ENCODE measurements around the gene HPSE2.

Gene HPSE2

DNA sequence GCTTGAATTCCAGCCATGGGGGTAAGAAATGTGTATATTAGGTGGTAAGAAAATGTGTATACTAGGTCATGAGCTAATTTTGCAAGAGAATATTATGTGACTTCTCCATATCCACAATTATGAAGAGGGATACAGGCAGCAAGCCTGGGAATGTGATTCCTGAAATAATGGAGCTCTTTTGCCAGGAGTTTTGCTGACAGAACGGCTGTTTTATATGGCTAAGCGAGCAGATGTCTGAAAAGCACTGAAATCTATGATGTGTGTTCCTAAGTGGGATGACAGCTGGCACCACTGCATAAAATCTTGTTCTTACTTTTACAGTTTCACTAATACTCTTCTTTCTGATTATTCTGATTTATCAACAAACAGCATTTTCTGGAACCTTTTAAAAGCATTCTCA is 402.9 kb downstream of the HPSE2 start:
- H3K27ac ChIP-seq (ENCODE audit: low read length), result no peak overlapping the region
- H3K4me3 ChIP-seq (ENCODE audit: low read depth in 1 of 2, low read length in 2 of 2), result no peak overlapping the region
- no peaks in the 10 kb centered on the region for H3K4me1 ChIP-seq (ENCODE audit: insufficient read depth, low read length)
- no peaks in the 10 kb centered on the region for H3K36me3 ChIP-seq (ENCODE audit: insufficient read depth, low read length)
- no peak overlapping the region for H3K9ac ChIP-seq (ENCODE audit: low read depth, low read length)
- no peak overlapping the region for H3K4me2 ChIP-seq (ENCODE audit: insufficient read depth, low read length)
- no peaks in the 10 kb centered on the region for H4K20me1 ChIP-seq (ENCODE audit: insufficient read depth, low read length)
- TF ChIP-seq, protein P1, sequence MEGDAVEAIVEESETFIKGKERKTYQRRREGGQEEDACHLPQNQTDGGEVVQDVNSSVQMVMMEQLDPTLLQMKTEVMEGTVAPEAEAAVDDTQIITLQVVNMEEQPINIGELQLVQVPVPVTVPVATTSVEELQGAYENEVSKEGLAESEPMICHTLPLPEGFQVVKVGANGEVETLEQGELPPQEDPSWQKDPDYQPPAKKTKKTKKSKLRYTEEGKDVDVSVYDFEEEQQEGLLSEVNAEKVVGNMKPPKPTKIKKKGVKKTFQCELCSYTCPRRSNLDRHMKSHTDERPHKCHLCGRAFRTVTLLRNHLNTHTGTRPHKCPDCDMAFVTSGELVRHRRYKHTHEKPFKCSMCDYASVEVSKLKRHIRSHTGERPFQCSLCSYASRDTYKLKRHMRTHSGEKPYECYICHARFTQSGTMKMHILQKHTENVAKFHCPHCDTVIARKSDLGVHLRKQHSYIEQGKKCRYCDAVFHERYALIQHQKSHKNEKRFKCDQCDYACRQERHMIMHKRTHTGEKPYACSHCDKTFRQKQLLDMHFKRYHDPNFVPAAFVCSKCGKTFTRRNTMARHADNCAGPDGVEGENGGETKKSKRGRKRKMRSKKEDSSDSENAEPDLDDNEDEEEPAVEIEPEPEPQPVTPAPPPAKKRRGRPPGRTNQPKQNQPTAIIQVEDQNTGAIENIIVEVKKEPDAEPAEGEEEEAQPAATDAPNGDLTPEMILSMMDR (IDR thresholded peaks at IDR 0.05; ENCODE audit: borderline replicate concordance, extremely low read depth, low read length, poor library complexity, severe bottlenecking), result no peak
- TF ChIP-seq EZH2 (IDR thresholded peaks at IDR 0.05; ENCODE audit: borderline replicate concordance, low read depth, low read length, severe bottlenecking), result no peak
- peaks cover 4% of the 10 kb centered on the region for H3K27me3 ChIP-seq (ENCODE audit: insufficient read depth, low read length, poor library complexity)
- H3K79me2 ChIP-seq (ENCODE audit: insufficient read depth, low read length), result no peaks in the 10 kb centered on the region
- ATAC-seq (ENCODE audit: insufficient read depth, low read depth) (no peak), DNase-seq (no peak)
- no peak overlapping the region for H2AFZ ChIP-seq (ENCODE audit: low read depth, low read length)
- H3K9me3 ChIP-seq (ENCODE audit: insufficient read depth, low read length, severe bottlenecking), result no peaks in the 10 kb centered on the region

DNA sequence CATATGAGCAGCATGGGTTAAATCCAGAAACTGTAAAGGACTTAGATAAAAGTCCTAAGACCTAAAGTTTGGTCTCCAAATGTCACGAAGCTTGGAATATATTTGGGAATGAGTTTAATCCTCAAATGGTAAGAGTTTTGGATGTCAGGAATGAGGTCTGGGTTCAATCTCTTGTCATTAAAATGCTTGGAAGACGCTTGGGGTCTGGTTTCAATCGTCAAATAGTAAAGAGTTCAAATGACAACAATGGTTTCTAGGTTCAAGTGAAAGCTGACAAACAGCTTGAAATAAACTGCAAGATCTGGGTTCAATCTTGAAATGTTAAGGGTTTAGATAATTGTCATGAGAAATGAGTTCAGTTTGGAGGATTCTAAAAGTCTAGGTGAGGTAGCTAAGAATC is 403.5 kb downstream of the HPSE2 start:
- no peak overlapping the region for H3K4me3 ChIP-seq (ENCODE audit: low read depth in 1 of 2, low read length in 2 of 2)
- H3K9ac ChIP-seq (ENCODE audit: low read depth, low read length), result no peak overlapping the region
- H2AFZ ChIP-seq (ENCODE audit: low read depth, low read length), result no peak overlapping the region
- DNase-seq (no peak), ATAC-seq (ENCODE audit: insufficient read depth, low read depth) (no peak)
- H3K4me2 ChIP-seq (ENCODE audit: insufficient read depth, low read length), result no peak overlapping the region
- no peak for TF ChIP-seq EZH2 (IDR thresholded peaks at IDR 0.05; ENCODE audit: borderline replicate concordance, low read depth, low read length, severe bottlenecking)
- TF ChIP-seq, protein P1 (IDR thresholded peaks at IDR 0.05; ENCODE audit: borderline replicate concordance, extremely low read depth, low read length, poor library complexity, severe bottlenecking), result no peak
- no peak overlapping the region for H3K27ac ChIP-seq (ENCODE audit: low read length)
- no peaks in the 10 kb centered on the region for H3K36me3 ChIP-seq (ENCODE audit: insufficient read depth, low read length)
- H4K20me1 ChIP-seq (ENCODE audit: insufficient read depth, low read length), result no peaks in the 10 kb centered on the region
- H3K4me1 ChIP-seq (ENCODE audit: insufficient read depth, low read length), result no peaks in the 10 kb centered on the region
- no peaks in the 10 kb centered on the region for H3K9me3 ChIP-seq (ENCODE audit: insufficient read depth, low read length, severe bottlenecking)
- peaks cover 4% of the 10 kb centered on the region for H3K27me3 ChIP-seq (ENCODE audit: insufficient read depth, low read length, poor library complexity)
- H3K79me2 ChIP-seq (ENCODE audit: insufficient read depth, low read length), result no peaks in the 10 kb centered on the region

DNA sequence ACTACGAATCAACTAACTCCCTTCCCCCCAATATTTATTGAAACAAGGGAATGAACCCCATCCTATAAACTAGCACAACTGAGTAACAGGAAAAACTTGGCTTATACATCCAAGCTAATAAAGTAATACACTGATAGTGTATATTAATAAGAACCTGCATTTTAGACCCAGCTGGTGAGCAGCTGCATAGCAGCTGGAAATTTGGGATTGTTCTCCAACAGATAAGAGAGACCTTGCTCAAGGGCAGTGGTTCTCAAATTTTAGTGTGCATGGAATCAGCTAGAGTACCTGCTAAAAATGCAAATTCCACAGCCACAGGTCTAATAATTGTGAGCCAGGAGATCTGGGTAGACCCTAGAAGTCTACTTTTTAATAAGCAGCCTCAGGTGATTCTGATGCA is 404.3 kb downstream of the HPSE2 start:
- H3K4me1 ChIP-seq (ENCODE audit: insufficient read depth, low read length), result no peaks in the 10 kb centered on the region
- ATAC-seq (ENCODE audit: insufficient read depth, low read depth) (no peak), DNase-seq (no peak)
- no peak overlapping the region for H3K27ac ChIP-seq (ENCODE audit: low read length)
- no peak overlapping the region for H3K9ac ChIP-seq (ENCODE audit: low read depth, low read length)
- no peaks in the 10 kb centered on the region for H3K79me2 ChIP-seq (ENCODE audit: insufficient read depth, low read length)
- no peak overlapping the region for H3K4me3 ChIP-seq (ENCODE audit: low read depth in 1 of 2, low read length in 2 of 2)
- no peak for TF ChIP-seq EZH2 (IDR thresholded peaks at IDR 0.05; ENCODE audit: borderline replicate concordance, low read depth, low read length, severe bottlenecking)
- H3K4me2 ChIP-seq (ENCODE audit: insufficient read depth, low read length), result no peak overlapping the region
- H2AFZ ChIP-seq (ENCODE audit: low read depth, low read length), result no peak overlapping the region
- H3K9me3 ChIP-seq (ENCODE audit: insufficient read depth, low read length, severe bottlenecking), result no peaks in the 10 kb centered on the region
- H3K27me3 ChIP-seq (ENCODE audit: insufficient read depth, low read length, poor library complexity), result peaks cover 4% of the 10 kb centered on the region
- no peaks in the 10 kb centered on the region for H3K36me3 ChIP-seq (ENCODE audit: insufficient read depth, low read length)
- H4K20me1 ChIP-seq (ENCODE audit: insufficient read depth, low read length), result no peaks in the 10 kb centered on the region

DNA sequence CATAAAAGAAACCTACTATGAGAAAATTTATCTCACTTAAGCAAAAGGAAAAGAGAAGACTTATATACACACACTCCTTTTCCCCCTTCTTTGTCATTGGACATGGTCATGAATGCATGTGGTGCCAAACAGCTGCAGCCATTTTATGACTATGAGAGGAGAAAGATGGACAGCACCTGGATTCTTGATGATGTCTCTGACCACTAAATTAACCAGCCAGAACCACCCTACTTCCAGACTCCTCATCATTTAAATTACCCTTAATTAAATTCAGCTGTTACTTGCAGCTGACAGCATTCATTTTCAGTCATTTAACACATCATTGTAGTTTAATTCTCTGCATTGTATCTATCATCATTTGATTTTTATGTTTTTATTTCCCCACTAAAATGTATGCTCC is 409.9 kb downstream of the HPSE2 start:
- no peaks in the 10 kb centered on the region for H3K9me3 ChIP-seq (ENCODE audit: insufficient read depth, low read length, severe bottlenecking)
- H3K4me1 ChIP-seq (ENCODE audit: insufficient read depth, low read length), result no peaks in the 10 kb centered on the region
- H2AFZ ChIP-seq (ENCODE audit: low read depth, low read length), result no peak overlapping the region
- no peaks in the 10 kb centered on the region for H3K79me2 ChIP-seq (ENCODE audit: insufficient read depth, low read length)
- H3K27ac ChIP-seq (ENCODE audit: low read length), result no peak overlapping the region
- H3K36me3 ChIP-seq (ENCODE audit: insufficient read depth, low read length), result no peaks in the 10 kb centered on the region
- no peaks in the 10 kb centered on the region for H3K27me3 ChIP-seq (ENCODE audit: insufficient read depth, low read length, poor library complexity)
- ATAC-seq (ENCODE audit: insufficient read depth, low read depth), result no peak
- H3K4me2 ChIP-seq (ENCODE audit: insufficient read depth, low read length), result no peak overlapping the region
- no peak for TF ChIP-seq EZH2 (IDR thresholded peaks at IDR 0.05; ENCODE audit: borderline replicate concordance, low read depth, low read length, severe bottlenecking)
- TF ChIP-seq, protein P1 (IDR thresholded peaks at IDR 0.05; ENCODE audit: borderline replicate concordance, extremely low read depth, low read length, poor library complexity, severe bottlenecking), result no peak
- no peak overlapping the region for H3K9ac ChIP-seq (ENCODE audit: low read depth, low read length)
- no peak for DNase-seq
- no peak overlapping the region for H3K4me3 ChIP-seq (ENCODE audit: low read depth in 1 of 2, low read length in 2 of 2)
- no peaks in the 10 kb centered on the region for H4K20me1 ChIP-seq (ENCODE audit: insufficient read depth, low read length)

Data from DND-41 (cell line).